GM21515 (cell line): ENCODE measurements around the gene HTR4.

Experiments
- ATAC-seq: cut with Tn5 transposase; IDR thresholded peaks from one replicate; pipeline ENCODE4 v1.9.1; 2021; ENCODE audit not compliant: unreplicated experiment

Gene HTR4

GRCh38 chr5:148443241-148443640, 211.1 kb downstream of the HTR4 start:
- ATAC-seq, result no peak

- no peak for ATAC-seq
Measured at GRCh38 chr5:148438933-148439332, 215.4 kb downstream of the HTR4 start.

- no peak for ATAC-seq
Measured at GRCh38 chr5:148437249-148437648, 217.1 kb downstream of the HTR4 start.

- no peak for ATAC-seq
Measured at GRCh38 chr5:148436029-148436428, 218.3 kb downstream of the HTR4 start.

- no peak for ATAC-seq
Measured at GRCh38 chr5:148433826-148434225, 220.5 kb downstream of the HTR4 start.
